Stimulated activated CD8-positive, alpha-beta memory T cell treated with anti-CD3 and anti-CD28 coated beads, Interleukin-2, amount 100 ng/mL, for 48 hours (primary cell): ENCODE results near the gene TBX15.

Experiments used
- DNase-seq, 2 donors: peaks; one replicate each; pipeline ENCODE4 v3.0.0-alpha.2; 2020; ENCODE audit warnings: low read depth in 2 of 2

The TBX15 gene

GRCh38 chr1:118984722-118985639 is 3.2 kb downstream of the TBX15 start:
- no peak for DNase-seq

GRCh38 chr1:118984086-118984721 is 3.9 kb downstream of the TBX15 start:
- no peak for DNase-seq

- DNase-seq = no peak
These were observed 4.5 kb downstream of the TBX15 start for GRCh38 chr1:118983558-118984041.

DNA sequence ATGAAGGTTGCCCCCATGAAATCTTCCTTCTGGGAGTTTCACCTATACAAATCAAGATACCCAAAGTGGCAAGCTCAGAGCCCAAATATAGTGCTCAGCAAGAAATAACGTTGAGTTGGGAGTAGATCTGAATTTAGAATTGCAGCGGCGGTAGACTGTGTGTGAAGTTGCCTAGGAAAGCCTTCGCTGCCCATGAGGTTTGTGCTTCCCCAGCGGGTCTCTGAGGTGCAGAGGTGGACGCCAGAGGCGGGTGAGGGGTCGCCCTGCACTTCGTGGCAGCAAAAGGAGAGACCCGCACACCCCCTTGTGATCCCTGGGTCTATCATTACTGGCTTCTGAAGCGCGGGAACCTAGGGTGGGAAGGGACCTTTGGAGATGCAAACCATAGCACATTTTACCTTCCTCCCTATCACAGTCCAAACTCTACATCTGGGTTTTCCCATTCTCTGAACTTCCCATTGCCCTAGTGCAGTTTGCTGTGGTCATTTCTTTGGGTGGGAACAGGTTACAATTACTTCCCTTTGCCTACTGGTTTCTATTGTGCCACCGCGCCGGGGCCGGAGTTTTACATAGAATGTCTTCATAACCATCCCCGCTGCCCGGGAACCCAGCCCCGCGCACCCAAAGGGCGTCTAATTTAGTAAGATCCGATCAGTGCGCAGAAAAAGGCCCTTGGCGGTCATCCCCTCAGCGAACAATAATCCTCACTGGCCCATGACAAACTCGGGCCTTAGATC is 5.2 kb downstream of the TBX15 start:
- DNase-seq = no peak

DNA sequence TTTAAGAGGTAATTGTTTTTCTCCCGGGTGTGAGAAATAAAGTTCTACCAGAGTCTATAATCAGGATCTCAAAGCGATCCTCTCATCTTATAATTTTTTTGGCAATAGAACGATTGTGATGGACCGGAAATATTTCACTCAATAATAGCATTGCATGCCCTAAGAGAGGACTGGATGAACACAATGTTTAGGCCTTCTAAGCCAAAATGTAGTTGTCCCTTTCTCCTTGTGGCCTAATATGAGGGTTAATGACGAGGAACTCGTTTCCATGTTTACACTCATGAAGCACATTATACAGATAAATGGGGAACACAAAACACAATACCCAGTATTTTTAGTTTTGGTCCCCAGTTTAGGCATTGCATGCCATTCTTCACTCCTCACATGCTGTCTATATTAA is 5.9 kb downstream of the TBX15 start:
- DNase-seq = no peak

DNA sequence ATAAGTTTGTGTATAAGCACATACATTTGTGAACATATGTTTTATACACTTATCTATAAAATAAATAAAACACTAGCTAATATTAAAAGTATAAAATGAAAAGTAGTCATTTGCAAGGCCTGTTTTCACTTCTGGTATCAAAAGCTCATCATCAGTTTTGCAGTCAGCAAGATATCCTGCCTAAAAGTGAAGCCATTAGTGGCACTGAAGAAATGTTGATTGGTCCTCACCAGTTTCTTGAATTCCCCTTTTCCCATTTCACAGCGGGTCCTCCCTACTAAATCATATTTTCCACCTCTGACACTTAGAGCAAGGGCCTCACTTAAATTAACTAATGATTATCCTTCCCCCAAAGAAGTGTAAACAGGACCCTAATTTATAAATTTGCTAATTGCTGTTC is 6.7 kb downstream of the TBX15 start:
- DNase-seq = no peak

GRCh38 chr1:118979754-118980575 is 8.2 kb downstream of the TBX15 start:
- DNase-seq = no peak

DNA sequence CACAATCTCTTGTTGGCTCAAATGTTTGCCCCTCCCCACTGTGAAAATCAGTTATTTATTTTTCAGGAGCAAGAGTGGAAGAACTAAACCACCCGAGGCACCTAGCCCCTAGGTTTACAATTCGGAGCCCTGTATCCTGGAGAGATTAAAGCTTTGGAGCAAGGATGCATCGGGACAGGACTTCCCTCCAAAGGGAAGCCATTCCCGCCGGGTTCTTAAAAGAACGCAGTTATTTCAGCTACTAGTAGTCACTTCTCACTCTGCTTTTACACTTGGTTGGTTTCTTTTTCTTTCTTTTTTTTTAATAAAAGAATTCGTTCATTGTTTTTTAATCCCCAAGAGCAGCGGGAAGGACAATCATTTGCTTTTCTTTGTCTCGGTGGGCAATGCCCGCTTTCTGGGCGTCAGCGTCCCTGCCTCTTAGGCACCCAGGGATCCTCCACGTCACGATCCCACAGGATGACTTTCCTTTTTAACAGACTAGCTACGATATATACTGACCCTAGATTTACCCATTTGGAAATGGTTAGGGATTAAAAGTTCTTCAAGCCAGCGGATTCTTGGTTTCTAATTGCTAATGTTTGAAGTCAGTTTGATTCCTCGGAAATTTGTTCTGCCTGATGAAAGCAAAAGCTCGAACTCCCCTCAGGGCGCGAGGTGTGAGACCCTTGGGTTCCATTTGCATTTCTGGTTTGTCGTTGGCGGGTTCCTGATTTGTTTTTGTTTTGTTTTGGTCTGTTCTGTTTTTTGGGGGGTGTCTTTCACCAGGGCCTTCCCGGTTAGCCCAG is 9.0 kb downstream of the TBX15 start:
- DNase-seq = no peak

GRCh38 chr1:118977600-118977999 is 10.5 kb downstream of the TBX15 start:
- DNase-seq = no peak

DNA sequence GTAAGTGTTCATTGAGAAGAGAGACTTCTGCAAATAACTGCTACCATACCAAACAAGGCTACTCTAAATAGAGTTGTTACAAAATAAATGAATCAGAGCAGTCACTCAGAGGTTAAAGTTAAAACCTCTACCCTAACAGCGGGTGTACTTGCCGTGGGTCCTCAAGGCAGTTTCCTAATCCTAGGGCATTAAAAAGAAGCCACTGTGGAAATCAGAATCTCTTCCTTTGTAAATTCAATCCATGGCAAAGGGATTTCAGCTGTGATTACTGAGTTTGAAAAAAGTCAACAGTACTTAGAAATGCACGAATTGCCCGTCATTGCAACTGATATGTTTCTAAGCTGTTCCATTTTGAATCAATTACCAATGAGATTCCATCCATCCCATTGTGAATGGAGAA is 13.5 kb downstream of the TBX15 start:
- DNase-seq = no peak

DNA sequence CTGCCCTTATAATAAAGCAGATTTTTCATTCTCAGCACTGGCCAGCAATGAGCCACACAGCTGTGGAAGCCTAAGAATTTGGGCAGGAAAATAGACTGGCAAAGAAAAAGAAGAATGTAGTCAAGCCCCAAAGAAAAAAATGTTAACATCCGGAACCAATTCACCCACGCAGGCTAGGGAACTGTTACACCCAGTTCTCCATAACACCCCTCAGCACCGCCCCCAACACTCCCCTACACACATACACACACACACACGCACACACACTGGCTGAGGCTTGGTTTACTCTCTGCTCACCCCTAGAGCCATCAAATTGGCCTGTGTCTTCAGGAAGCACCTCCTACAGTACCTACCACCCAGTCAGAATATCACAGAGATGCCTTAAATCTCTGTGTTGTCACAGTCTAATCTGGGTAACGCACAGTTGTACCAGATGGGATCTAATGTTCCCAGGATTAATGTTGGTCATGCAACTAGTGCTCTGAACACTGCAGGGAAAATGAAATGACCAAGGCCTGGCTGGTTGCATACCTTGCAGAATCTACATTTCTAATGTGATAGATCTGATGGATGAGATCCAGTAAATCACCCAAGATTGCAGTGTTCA is 14.5 kb downstream of the TBX15 start:
- no peak for DNase-seq

DNA sequence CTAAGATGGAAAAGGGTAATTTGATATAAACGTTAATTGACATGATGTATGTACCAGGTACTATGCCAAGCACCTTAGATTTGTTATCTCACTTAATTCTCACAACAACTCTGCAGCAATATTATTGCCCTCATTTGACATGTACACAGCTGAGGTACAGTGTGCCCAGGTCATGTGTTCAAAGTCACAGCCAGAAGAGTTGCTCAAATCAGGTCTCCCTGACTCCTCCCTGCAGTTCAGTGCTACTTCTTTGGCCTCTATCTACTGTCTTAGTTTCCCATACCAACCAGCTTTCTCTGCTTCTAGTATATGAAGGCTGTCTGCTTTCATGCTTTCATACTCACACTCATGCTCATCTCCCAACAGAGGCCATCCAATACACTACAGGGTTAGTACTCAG is 15.1 kb downstream of the TBX15 start:
- DNase-seq = no peak

GRCh38 chr1:118970451-118970850 is 17.7 kb downstream of the TBX15 start:
- DNase-seq = no peak

DNA sequence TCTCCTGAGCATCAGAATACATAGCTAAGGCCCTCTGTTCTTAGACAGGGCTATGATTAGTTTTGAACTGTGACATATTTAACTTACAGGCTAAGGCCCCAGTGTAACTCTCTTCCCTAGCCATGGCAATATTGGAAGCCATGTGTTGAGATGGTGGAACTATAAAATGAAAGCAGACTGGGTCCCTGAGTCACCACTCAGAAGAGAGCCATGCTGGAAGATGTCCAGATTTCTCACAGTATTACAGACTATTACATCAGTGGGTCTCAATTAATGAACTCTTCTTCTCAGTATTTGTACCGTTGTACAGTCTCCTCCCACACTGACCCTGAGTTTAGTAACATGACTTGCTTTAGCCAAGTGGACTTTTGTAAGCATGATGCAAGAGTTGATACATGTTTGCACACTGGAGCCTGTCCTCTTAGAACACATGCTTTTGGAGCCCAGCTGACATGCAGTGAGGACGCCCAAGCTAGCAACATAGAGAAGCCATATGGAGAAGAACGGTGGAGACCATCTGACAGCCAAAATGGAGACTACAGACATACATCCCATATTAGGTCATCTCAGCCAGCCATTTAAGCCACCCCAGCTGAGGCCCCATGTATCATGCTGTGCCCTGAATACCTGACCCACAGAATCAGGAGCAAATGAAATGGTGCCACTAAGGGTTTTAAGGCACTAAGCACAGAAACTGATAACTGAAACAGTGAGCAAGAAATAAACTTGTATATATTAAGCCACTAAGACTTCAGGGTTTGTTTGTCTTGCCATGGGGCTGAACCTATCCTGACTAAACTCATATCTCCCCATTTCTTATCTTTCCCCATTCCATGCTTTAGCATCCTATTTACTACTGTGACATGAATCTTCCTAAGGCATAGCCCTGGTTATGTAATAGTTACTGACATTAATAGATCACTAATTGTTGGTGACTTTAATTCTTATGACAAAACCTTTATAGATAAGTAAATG is 24.4 kb downstream of the TBX15 start:
- no peak for DNase-seq

DNA sequence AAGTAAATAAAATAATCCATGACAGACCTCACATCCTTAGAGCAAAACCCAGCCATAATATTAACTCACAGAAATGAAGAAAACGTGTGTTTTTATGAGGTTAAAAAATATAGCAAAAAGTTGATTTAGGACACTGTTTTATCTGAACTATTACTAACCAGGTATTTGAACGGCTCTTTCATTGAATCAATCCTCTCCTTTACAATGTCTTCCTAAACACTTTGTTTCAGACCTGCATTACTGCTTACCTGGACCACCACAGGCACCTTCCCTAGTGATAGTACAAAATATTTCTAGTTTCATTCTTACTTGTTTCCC is 25.0 kb downstream of the TBX15 start:
- DNase-seq = no peak

DNA sequence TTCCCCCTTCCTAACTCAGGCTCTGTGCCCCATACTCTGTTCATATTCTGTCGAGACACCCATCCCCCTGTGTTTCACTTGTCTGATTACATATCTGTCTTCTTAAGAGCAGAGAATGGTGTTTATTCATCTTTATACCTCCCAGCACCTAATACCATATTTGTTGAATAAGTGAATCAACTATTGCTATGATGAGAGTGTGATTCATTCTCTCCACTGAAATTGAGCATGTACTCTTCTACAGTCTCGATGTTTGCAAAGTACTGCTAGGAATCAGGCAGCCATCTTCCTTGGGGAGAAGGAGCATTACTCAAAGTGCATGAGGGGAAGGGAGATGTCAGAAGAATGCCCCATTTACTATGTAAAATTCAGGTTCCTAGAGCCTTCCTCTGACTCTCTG is 27.0 kb downstream of the TBX15 start:
- DNase-seq = no peak

GRCh38 chr1:118960567-118961136 is 27.5 kb downstream of the TBX15 start:
- DNase-seq = no peak

- no peak for DNase-seq
These were observed 28.0 kb downstream of the TBX15 start for GRCh38 chr1:118960026-118960561.
